Caco-2 (cell line): Measurements from ENCODE around the gene TNNI2. TPM values are rescaled to one million over a fixed set of nuclear protein-coding genes. Genes with fewer than 3 reads are reported as not detected.

Source experiments
- BruUV-seq: library from RNA; stranded (reverse); fragments of 400-500 nt; replicated peaks from 2 replicates; lab custom pipeline; 2021; lab: Mats Ljungman, UMichigan
- CTCF ChIA-PET: fragments of 300-600 bp; sonication (Branson Sonifier 250); formaldehyde crosslinking; loops from one replicate; lab custom pipeline; 2022; ENCODE audit warnings: antibody characterized with exemption; lab: Charles Lee
- POLR2A ChIA-PET: fragments of 300-600 bp; sonication (Branson Sonifier 250); formaldehyde crosslinking; loops from one replicate; lab custom pipeline; 2022; ENCODE audit warnings: antibody characterized with exemption; lab: Charles Lee
- DNase-seq, 2 experiments: peaks; one replicate each; pipeline versions ENCODE4 v3.0.0 to v3.0.0-alpha.2; 2020 to 2022
- H3K27me3 ChIP-seq: replicated peaks from 2 replicates; pipeline ENCODE4 v1.6.0; 2011; ENCODE audit warnings: low read length; ENCODE audit not compliant: control insufficient read depth, insufficient read depth
- H3K36me3 ChIP-seq: 2 replicates; pipeline ENCODE4 v1.5.1; 2011; ENCODE audit warnings: low read length; ENCODE audit not compliant: control insufficient read depth, insufficient read depth
- H3K4me1 ChIP-seq: fragments of 250-450 bp; sonication (Bioruptor Pico); 2 replicates; pipeline ENCODE4 v1.5.1; 2020; ENCODE audit warnings: mild to moderate bottlenecking
- H3K4me3 ChIP-seq: 2 replicates; pipeline ENCODE4 v1.5.1; 2011; ENCODE audit warnings: low read depth, mild to moderate bottlenecking, control low read depth, low read length
- H3K9me3 ChIP-seq: fragments of 250-450 bp; sonication (Bioruptor Pico); 2 replicates; pipeline ENCODE4 v1.5.1; 2020; ENCODE audit warnings: mild to moderate bottlenecking, moderate library complexity
- H3K27ac Mint-ChIP-seq: one replicate; pipeline ENCODE4 v1.8.0; 2022; ENCODE audit warnings: mixed read lengths; ENCODE audit not compliant: unreplicated experiment
- H3K27me3 Mint-ChIP-seq: one replicate; pipeline ENCODE4 v1.8.0; 2022; ENCODE audit warnings: mixed read lengths; ENCODE audit not compliant: insufficient read depth, unreplicated experiment
- H3K36me3 Mint-ChIP-seq: one replicate; pipeline ENCODE4 v1.8.0; 2022; ENCODE audit warnings: mild to moderate bottlenecking, mixed read lengths; ENCODE audit not compliant: insufficient read depth, unreplicated experiment
- H3K4me1 Mint-ChIP-seq: one replicate; pipeline ENCODE4 v1.8.0; 2022; ENCODE audit warnings: low read depth, mixed read lengths; ENCODE audit not compliant: unreplicated experiment
- H3K4me3 Mint-ChIP-seq: one replicate; pipeline ENCODE4 v1.8.0; 2022; ENCODE audit warnings: mild to moderate bottlenecking, moderate library complexity, mixed read lengths; ENCODE audit not compliant: unreplicated experiment
- H3K9me3 Mint-ChIP-seq: one replicate; pipeline ENCODE4 v1.8.0; 2022; ENCODE audit warnings: mixed read lengths; ENCODE audit not compliant: unreplicated experiment
- intact Hi-C: fragments of 100-400 bp; cut with micrococcal nuclease; formaldehyde crosslinking; loops from one replicate; pipeline ENCODE4 v1.10.0; 2022; ENCODE audit not compliant: unreplicated experiment
- total RNA-seq: library from RNA; stranded (reverse); gene quantifications from 2 replicates; pipeline ENCODE4 v1.2.3, GENCODE V29; 2022
- TF ChIP-seq, protein P1 (sequence below), 2 experiments: fragments of 200-600 bp in 1 of 2; IDR thresholded peaks; 1 replicate in 1 of 2; 2 replicates in 1 of 2; pipeline versions ENCODE4 v1.5.1 to v1.8.0; 2011 to 2022; ENCODE audit warnings: antibody characterized with exemption in 1 of 2, control low read depth in 1 of 2, inconsistent platforms in 1 of 2, low read depth in 1 of 2, low read length in 1 of 2, mild to moderate bottlenecking in 1 of 2, moderate library complexity in 1 of 2; ENCODE audit not compliant: insufficient read depth in 1 of 2, severe bottlenecking in 1 of 2, unreplicated experiment in 1 of 2

TNNI2 gene
- total RNA-seq, 1 experiment from 2014 or later, result 8.6 TPM

GRCh38 chr11:1880746-1881441 is 42.1 kb downstream of the TNNI2 start:
- Mint-ChIP-seq H3K27me3 (no peaks in the 10 kb centered on the region), H3K4me3 (no peak overlapping the region), H3K9me3 (no peaks in the 10 kb centered on the region), H3K36me3 (no peaks in the 10 kb centered on the region), H3K27ac (no peak overlapping the region), H3K4me1 (no peaks in the 10 kb centered on the region)
- peaks cover 15% of the 10 kb centered on the region for H3K4me1 ChIP-seq
- H3K36me3 ChIP-seq, result no peaks in the 10 kb centered on the region
- POLR2A ChIA-PET, result no interaction called here
- intact Hi-C loops, result loop anchor here (5.0 kb wide), 1 partner anchor 54 kb away; no protein-coding TSS in a partner anchor
- no peaks in the 10 kb centered on the region for H3K9me3 ChIP-seq
- BruUV-seq, result no TSS peak
- no peak overlapping the region for H3K4me3 ChIP-seq
- CTCF ChIA-PET, result interaction anchor here (0.7 to 3.7 kb wide), 4 partner anchors 157 to 276 kb away, joined by 3 to 140 read pairs (median 4); no protein-coding TSS in a partner anchor
- no peaks in the 10 kb centered on the region for H3K27me3 ChIP-seq
- TF ChIP-seq, protein P1, sequence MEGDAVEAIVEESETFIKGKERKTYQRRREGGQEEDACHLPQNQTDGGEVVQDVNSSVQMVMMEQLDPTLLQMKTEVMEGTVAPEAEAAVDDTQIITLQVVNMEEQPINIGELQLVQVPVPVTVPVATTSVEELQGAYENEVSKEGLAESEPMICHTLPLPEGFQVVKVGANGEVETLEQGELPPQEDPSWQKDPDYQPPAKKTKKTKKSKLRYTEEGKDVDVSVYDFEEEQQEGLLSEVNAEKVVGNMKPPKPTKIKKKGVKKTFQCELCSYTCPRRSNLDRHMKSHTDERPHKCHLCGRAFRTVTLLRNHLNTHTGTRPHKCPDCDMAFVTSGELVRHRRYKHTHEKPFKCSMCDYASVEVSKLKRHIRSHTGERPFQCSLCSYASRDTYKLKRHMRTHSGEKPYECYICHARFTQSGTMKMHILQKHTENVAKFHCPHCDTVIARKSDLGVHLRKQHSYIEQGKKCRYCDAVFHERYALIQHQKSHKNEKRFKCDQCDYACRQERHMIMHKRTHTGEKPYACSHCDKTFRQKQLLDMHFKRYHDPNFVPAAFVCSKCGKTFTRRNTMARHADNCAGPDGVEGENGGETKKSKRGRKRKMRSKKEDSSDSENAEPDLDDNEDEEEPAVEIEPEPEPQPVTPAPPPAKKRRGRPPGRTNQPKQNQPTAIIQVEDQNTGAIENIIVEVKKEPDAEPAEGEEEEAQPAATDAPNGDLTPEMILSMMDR (IDR thresholded peaks at IDR 0.05; ENCODE audit: insufficient read depth in 1 of 2, low read depth in 1 of 2, low read length in 1 of 2, severe bottlenecking in 1 of 2, unreplicated experiment in 1 of 2), result no peak
- peak in 1 of 2 experiments; percentile 34 for DNase-seq

DNA sequence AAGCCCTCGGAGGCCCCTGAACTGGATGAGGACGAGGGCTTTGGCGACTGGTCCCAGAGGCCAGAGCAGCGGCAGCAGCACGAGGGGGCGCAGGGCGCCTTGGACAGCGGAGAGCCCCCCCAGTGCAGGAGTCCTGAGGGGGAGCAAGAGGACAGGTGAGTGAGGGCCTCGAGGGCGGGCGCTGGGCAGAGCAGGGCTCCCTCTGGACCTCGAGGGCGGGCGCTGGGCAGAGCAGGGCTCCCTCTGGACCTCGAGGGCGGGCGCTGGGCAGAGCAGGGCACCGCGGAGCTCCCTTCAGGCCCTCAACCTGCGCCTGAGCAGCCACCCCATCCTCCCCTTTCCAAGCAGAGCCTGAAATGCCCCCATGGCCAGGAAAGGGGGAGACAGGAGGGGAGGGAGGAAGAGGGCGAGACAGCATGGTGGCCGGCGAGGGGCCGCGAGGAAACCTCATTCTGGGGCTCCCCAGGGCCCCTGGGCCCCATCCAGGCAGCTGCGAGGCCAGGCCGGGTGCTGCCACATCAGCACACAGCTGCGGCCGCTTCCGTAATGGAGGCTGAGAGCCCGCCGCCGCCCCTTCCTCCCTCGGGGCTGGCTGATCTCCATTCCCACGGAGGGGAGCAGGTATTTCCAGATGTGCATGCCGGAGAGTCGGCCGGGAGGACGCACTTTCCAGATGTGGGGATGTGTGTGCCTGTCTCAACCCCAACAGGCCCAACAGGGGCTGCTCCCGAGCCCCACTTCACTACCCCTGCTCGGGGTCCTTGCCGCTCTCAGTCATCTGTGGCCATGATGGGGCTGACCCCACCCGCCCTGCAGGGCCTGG is 42.9 kb downstream of the TNNI2 start:
- no peaks in the 10 kb centered on the region for H3K36me3 Mint-ChIP-seq
- H3K27ac Mint-ChIP-seq, result no peak overlapping the region
- no TSS peak for BruUV-seq
- no peak overlapping the region for H3K4me3 Mint-ChIP-seq
- H3K27me3 Mint-ChIP-seq, result no peaks in the 10 kb centered on the region
- peaks cover 10% of the 10 kb centered on the region for H3K4me1 ChIP-seq
- TF ChIP-seq, protein P1 (IDR thresholded peaks at IDR 0.05; ENCODE audit: insufficient read depth in 1 of 2, low read depth in 1 of 2, low read length in 1 of 2, severe bottlenecking in 1 of 2, unreplicated experiment in 1 of 2), result no peak
- CTCF ChIA-PET, result interaction anchor here (0.5 to 3.7 kb wide), 33 partner anchors 12 to 370 kb away, joined by 3 to 140 read pairs (median 4); partner anchors contain the start of genes IGF2, MRPL23, SYT8 and TNNT3
- no peaks in the 10 kb centered on the region for H3K4me1 Mint-ChIP-seq
- no peaks in the 10 kb centered on the region for H3K9me3 Mint-ChIP-seq
- intact Hi-C loops, result loop anchor here (1.0 to 5.0 kb wide), 3 partner anchors 54 to 270 kb away; no protein-coding TSS in a partner anchor
- no peaks in the 10 kb centered on the region for H3K27me3 ChIP-seq
- DNase-seq, result peak in 1 of 2 experiments; percentile 25
- H3K9me3 ChIP-seq, result no peaks in the 10 kb centered on the region
- POLR2A ChIA-PET, result interaction anchor here (0.9 kb wide), 1 partner anchor 268 kb away, joined by 3 read pairs; no protein-coding TSS in a partner anchor
- H3K36me3 ChIP-seq, result no peaks in the 10 kb centered on the region
- H3K4me3 ChIP-seq, result no peak overlapping the region
